H1 (cell line): ENCODE results near the gene SPON2. TPM values are rescaled to one million over a fixed set of nuclear protein-coding genes. Genes with fewer than 3 reads are reported as not detected.

Experiments
- CTCF ChIA-PET: fragments of 300-600 bp; sonication (Branson Sonifier 250); formaldehyde crosslinking; loops from one replicate; lab custom pipeline; 2021; ENCODE audit not compliant: partially characterized antibody; lab: Charles Lee
- POLR2A ChIA-PET: fragments of 300-600 bp; sonication (Branson Sonifier 250); formaldehyde crosslinking; loops from one replicate; lab custom pipeline; 2021; ENCODE audit warnings: inconsistent platforms; ENCODE audit not compliant: partially characterized antibody; lab: Charles Lee
- DNase-seq, 2 experiments: peaks; one replicate each; pipeline versions ENCODE4 v3.0.0 to v3.0.0-alpha.2; 2010 to 2022; ENCODE audit warnings: low spot score in 2 of 2, low read depth in 1 of 2, mixed read lengths in 1 of 2
- FAIRE-seq: peaks from 2 replicates; lab custom pipeline; 2011; peaks lifted over from hg19 to GRCh38; lab: Jason Lieb, UNC
- H2AFZ ChIP-seq: 2 replicates; pipeline ENCODE4 v1.8.1; 2012; ENCODE audit warnings: low read length, inconsistent platforms
- H2AK5ac ChIP-seq: 2 replicates; pipeline ENCODE4 v1.6.1; 2013; ENCODE audit warnings: low read depth, low read length
- H2BK120ac ChIP-seq: replicated peaks from 2 replicates; pipeline ENCODE3; 2013; ENCODE audit warnings: low read depth, low read length, inconsistent platforms
- H2BK12ac ChIP-seq: 2 replicates; pipeline ENCODE4 v1.6.1; 2013; ENCODE audit warnings: low read depth, low read length
- H2BK15ac ChIP-seq: 2 replicates; pipeline ENCODE4 v1.6.1; 2013; ENCODE audit warnings: low read length
- H2BK20ac ChIP-seq: 2 replicates; pipeline ENCODE4 v1.6.1; 2013; ENCODE audit warnings: low read length
- H2BK5ac ChIP-seq: 2 replicates; pipeline ENCODE4 v1.6.1; 2013; ENCODE audit warnings: low read depth, low read length
- H3K14ac ChIP-seq: 2 replicates; pipeline ENCODE4 v1.6.1; 2013; ENCODE audit warnings: inconsistent platforms; ENCODE audit not compliant: insufficient read length
- H3K18ac ChIP-seq: 2 replicates; pipeline ENCODE4 v1.6.1; 2013; ENCODE audit warnings: low read length; ENCODE audit errors: extremely low read depth
- H3K23ac ChIP-seq: 2 replicates; pipeline ENCODE4 v1.6.1; 2013; ENCODE audit warnings: inconsistent platforms; ENCODE audit not compliant: insufficient read length
- H3K23me2 ChIP-seq: 2 replicates; pipeline ENCODE4 v1.6.1; 2013; ENCODE audit warnings: low read depth, low read length
- H3K27ac ChIP-seq: 2 replicates; pipeline ENCODE4 v1.6.1; 2011; ENCODE audit warnings: low read depth, low read length, inconsistent platforms
- H3K27me3 ChIP-seq, 4 experiments: replicated peaks in 1 of 4; 1 replicate in 1 of 4; 2 replicates in 3 of 4; pipeline versions ENCODE4 v1.6.1 to v1.8.1; 2011 to 2013; ENCODE audit warnings: low read length in 3 of 4, mild to moderate bottlenecking in 3 of 4, inconsistent platforms in 2 of 4, mixed read lengths in 2 of 4, moderate library complexity in 1 of 4; ENCODE audit not compliant: control insufficient read depth in 3 of 4, insufficient read depth in 3 of 4; ENCODE audit errors: extremely low read depth in 1 of 4
- H3K36me3 ChIP-seq, 4 experiments: 2 replicates each; pipeline versions ENCODE4 v1.6.1 to v1.8.1; 2011 to 2013; ENCODE audit warnings: mild to moderate bottlenecking in 4 of 4, low read length in 3 of 4, moderate library complexity in 2 of 4, control low read depth in 1 of 4, inconsistent platforms in 1 of 4; ENCODE audit not compliant: insufficient read depth in 4 of 4, control insufficient read depth in 2 of 4
- H3K4ac ChIP-seq: replicated peaks from 2 replicates; pipeline ENCODE3; 2013; ENCODE audit warnings: low read length, low read depth, mixed read lengths, inconsistent platforms; ENCODE audit not compliant: insufficient read length
- H3K4me1 ChIP-seq, 4 experiments: replicated peaks in 1 of 4; 1 replicate in 1 of 4; 2 replicates in 3 of 4; pipeline versions ENCODE4 v1.6.1 to v1.8.1; 2011 to 2013; ENCODE audit warnings: low read length in 3 of 4, inconsistent platforms in 2 of 4, mixed read lengths in 1 of 4; ENCODE audit not compliant: insufficient read depth in 4 of 4, control insufficient read depth in 3 of 4
- H3K4me2 ChIP-seq, 2 experiments: 2 replicates each; pipeline versions ENCODE4 v1.6.1 to v1.8.1; 2011 to 2013; ENCODE audit warnings: low read depth in 2 of 2, low read length in 2 of 2, control low read depth in 1 of 2, inconsistent platforms in 1 of 2, mild to moderate bottlenecking in 1 of 2; ENCODE audit not compliant: insufficient read depth in 1 of 2
- H3K4me3 ChIP-seq, 4 experiments: fragments of 200-600, 300-600 bp in 1 of 4; sonication (generic), shearing (Covaris generic), sonication (Bioruptor Twin) in 1 of 4; 2 replicates each; pipeline versions ENCODE4 v1.5.1 to v1.8.1; 2011 to 2016; ENCODE audit warnings: low read length in 4 of 4, low read depth in 3 of 4, control low read depth in 2 of 4, inconsistent platforms in 2 of 4, mild to moderate bottlenecking in 2 of 4, mixed read lengths in 1 of 4, moderate library complexity in 1 of 4; ENCODE audit not compliant: insufficient read depth in 2 of 4; ENCODE audit errors: extremely low read depth in 1 of 4
- H3K56ac ChIP-seq: replicated peaks from 2 replicates; pipeline ENCODE3; 2013; ENCODE audit warnings: low read depth, mild to moderate bottlenecking, mixed read lengths, low read length, inconsistent platforms; ENCODE audit not compliant: insufficient read length
- H3K79me1 ChIP-seq: 2 replicates; pipeline ENCODE4 v1.6.1; 2013; ENCODE audit warnings: low read depth, low read length, control low read depth
- H3K79me2 ChIP-seq, 2 experiments: 2 replicates each; pipeline versions ENCODE4 v1.6.1 to v1.8.1; 2012 to 2013; ENCODE audit warnings: low read length in 2 of 2, mild to moderate bottlenecking in 2 of 2, inconsistent platforms in 1 of 2; ENCODE audit not compliant: insufficient read depth in 2 of 2, control insufficient read depth in 1 of 2
- H3K9ac ChIP-seq, 4 experiments: replicated peaks in 1 of 4; 1 replicate in 1 of 4; 2 replicates in 3 of 4; pipeline versions ENCODE4 v1.6.1 to v1.8.1; 2011 to 2013; ENCODE audit warnings: low read depth in 3 of 4, low read length in 3 of 4, control low read depth in 2 of 4, mild to moderate bottlenecking in 2 of 4, moderate library complexity in 2 of 4, inconsistent platforms in 1 of 4; ENCODE audit errors: extremely low read depth in 1 of 4
- H3K9me3 ChIP-seq, 2 experiments: 2 replicates each; pipeline versions ENCODE4 v1.6.1 to v1.8.1; 2012 to 2013; ENCODE audit warnings: mild to moderate bottlenecking in 2 of 2, moderate library complexity in 2 of 2, control low read depth in 1 of 2, inconsistent platforms in 1 of 2, low read depth in 1 of 2, low read length in 1 of 2, mixed read lengths in 1 of 2; ENCODE audit not compliant: insufficient read depth in 2 of 2
- H4K20me1 ChIP-seq, 2 experiments: replicated peaks in 1 of 2; 2 replicates each; pipeline versions ENCODE3 to v1.8.1; 2011 to 2013; ENCODE audit warnings: inconsistent platforms in 2 of 2, low read length in 2 of 2, mild to moderate bottlenecking in 1 of 2; ENCODE audit not compliant: insufficient read depth in 2 of 2, control insufficient read depth in 1 of 2
- H4K5ac ChIP-seq: 2 replicates; pipeline ENCODE4 v1.6.1; 2013; ENCODE audit warnings: low read length, low read depth, mixed read lengths, inconsistent platforms; ENCODE audit not compliant: insufficient read length
- H4K8ac ChIP-seq: 2 replicates; pipeline ENCODE4 v1.8.0; 2013; ENCODE audit warnings: mild to moderate bottlenecking, moderate library complexity, low read length, inconsistent platforms; ENCODE audit not compliant: insufficient read depth; ENCODE audit errors: extremely low read depth
- H4K91ac ChIP-seq: replicated peaks from 2 replicates; pipeline ENCODE3; 2013; ENCODE audit warnings: low read length, mixed read lengths, inconsistent platforms; ENCODE audit not compliant: insufficient read length
- GABPA ChIP-seq: IDR thresholded peaks from 2 replicates; pipeline ENCODE4 v1.6.1; 2011; ENCODE audit warnings: mild to moderate bottlenecking, low read length, moderate library complexity, borderline replicate concordance; ENCODE audit not compliant: insufficient read depth
- JUND ChIP-seq: IDR thresholded peaks from 2 replicates; pipeline ENCODE4 v1.6.1; 2011; ENCODE audit warnings: mild to moderate bottlenecking, improper control_type of control experiment, low read length
- KDM5A ChIP-seq: fragments of 200-600 bp; IDR thresholded peaks from 2 replicates; pipeline ENCODE4 v1.7.1; 2012; ENCODE audit warnings: mild to moderate bottlenecking, low read length, inconsistent platforms, mixed read lengths
- RXRA ChIP-seq: IDR thresholded peaks from 2 replicates; pipeline ENCODE4 v1.6.1; 2011; ENCODE audit warnings: low read depth, mild to moderate bottlenecking, low read length, moderate library complexity; ENCODE audit not compliant: insufficient read depth
- SRF ChIP-seq: IDR thresholded peaks from 2 replicates; pipeline ENCODE4 v1.6.1; 2011; ENCODE audit warnings: mild to moderate bottlenecking, low read depth, low read length, moderate library complexity
- WGBS, 2 experiments: shearing (Covaris generic) in 1 of 2; methylation state at CpG; one replicate each; pipeline versions ENCODE4 v1.1.6 to v1.1.7; 2013 to 2015; ENCODE audit warnings: low lambda C conversion rate in 2 of 2, mixed read lengths in 2 of 2, inconsistent platforms in 1 of 2, low coverage in 1 of 2, missing lambda C conversion rate in 1 of 2; ENCODE audit not compliant: insufficient replicate concordance in 2 of 2, insufficient coverage in 1 of 2, insufficient read length in 1 of 2; ENCODE audit errors: extremely low coverage in 1 of 2, missing lambda C conversion rate in 1 of 2; 5-methylcytosine and 5-hydroxymethylcytosine counted together
- polyA plus RNA-seq, 7 experiments: library from polyadenylated mRNA; depleted of rRNA in 3 of 7; stranded (reverse) in 5 of 7; unstranded in 2 of 7; fragments of >200 nt in 5 of 7; fragments of 200-250 nt in 2 of 7; gene quantifications; 1 replicate in 5 of 7; 2 replicates in 1 of 7; 4 replicates in 1 of 7; pipeline versions ENCODE4 v1.2.1 to v1.2.3, GENCODE V29; 2011 to 2013; ENCODE audit warnings: missing spikeins in 2 of 7, mixed read lengths in 2 of 7
- total RNA-seq: library from RNA; stranded (reverse); fragmentation: NEBNext Ultra II Directional; extraction: Animal tissue kit (Norgen Biotek cat#: 25700); gene quantifications from 2 replicates; pipeline ENCODE4 v1.2.1, GENCODE V29; 2021
- TF ChIP-seq, protein P1 (sequence below): IDR thresholded peaks from 2 replicates; pipeline ENCODE4 v1.6.1; 2012; ENCODE audit warnings: inconsistent platforms

Gene SPON2
- total and polyA plus RNA-seq, 2 of the 8 experiments (the other 6 are each of a cell fraction or from before 2014, with no cell fraction given): 2.8 to 3.2 TPM

GRCh38 chr4:1154126-1154522, 18.3 kb downstream of the SPON2 start:
- no peak overlapping the region for H3K4me2 ChIP-seq
- H4K20me1 ChIP-seq: peaks cover 0 to 1% of the 10 kb centered on the region in 2 experiments
- H2AK5ac ChIP-seq: no peak overlapping the region
- H2BK20ac ChIP-seq: no peak overlapping the region
- no peak overlapping the region for H4K8ac ChIP-seq
- peaks cover 0 to 10% of the 10 kb centered on the region in 2 experiments; a peak in 1 of 4 replicates for H3K9me3 ChIP-seq
- ChIA-PET CTCF (interaction anchor here (1.1 to 2.9 kb wide), 3 partner anchors 13 to 25 kb away, joined by 4 to 15 read pairs (median 5); no protein-coding TSS in a partner anchor), POLR2A (interaction anchor here (1.5 kb wide), 1 partner anchor 18 kb away, joined by 3 read pairs; the partner anchor contains the start of gene SPON2)
- no peak overlapping the region for H2AFZ ChIP-seq
- no peaks in the 10 kb centered on the region for H3K4me1 ChIP-seq
- no peaks in the 10 kb centered on the region for H3K79me2 ChIP-seq
- H2BK5ac ChIP-seq: no peak overlapping the region
- 88% methylated on average over 2 of the region's 7 CpGs; no CpG with 5 or more reads in 1 of the 2 experiments for WGBS, 2 experiments
- H2BK15ac ChIP-seq: no peak overlapping the region
- no peak overlapping the region for H2BK120ac ChIP-seq
- no peak overlapping the region for H3K23ac ChIP-seq
- H3K9ac ChIP-seq: no peak overlapping the region
- no peak overlapping the region for H3K18ac ChIP-seq
- no peak overlapping the region for H3K27ac ChIP-seq
- H3K79me1 ChIP-seq: no peaks in the 10 kb centered on the region; the same call in 1 of the 2 replicates
- TF ChIP-seq RXRA (no peak), GABPA (no peak), SRF (no peak), KDM5A (no peak), JUND (no peak)
- TF ChIP-seq, protein P1, sequence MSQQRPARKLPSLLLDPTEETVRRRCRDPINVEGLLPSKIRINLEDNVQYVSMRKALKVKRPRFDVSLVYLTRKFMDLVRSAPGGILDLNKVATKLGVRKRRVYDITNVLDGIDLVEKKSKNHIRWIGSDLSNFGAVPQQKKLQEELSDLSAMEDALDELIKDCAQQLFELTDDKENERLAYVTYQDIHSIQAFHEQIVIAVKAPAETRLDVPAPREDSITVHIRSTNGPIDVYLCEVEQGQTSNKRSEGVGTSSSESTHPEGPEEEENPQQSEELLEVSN: no peak
- no peaks in the 10 kb centered on the region for H3K23me2 ChIP-seq
- H3K27me3 ChIP-seq: no peaks in the 10 kb centered on the region; a peak in 1 of 7 replicates
- no peak for FAIRE-seq
- H3K14ac ChIP-seq: no peak overlapping the region
- H2BK12ac ChIP-seq: no peak overlapping the region
- no peak overlapping the region for H3K4ac ChIP-seq
- DNase-seq: no peak
- H3K56ac ChIP-seq: no peak overlapping the region
- H4K91ac ChIP-seq: no peak overlapping the region
- H3K36me3 ChIP-seq: no peaks in the 10 kb centered on the region
- no peak overlapping the region for H3K4me3 ChIP-seq
- H4K5ac ChIP-seq: no peak overlapping the region
